ENCODE results near the gene BNC2.

The BNC2 gene

GRCh38 chr9:16396389-16396788 is 474.1 kb downstream of the BNC2 start:
- DNase-seq = no peak

DNA sequence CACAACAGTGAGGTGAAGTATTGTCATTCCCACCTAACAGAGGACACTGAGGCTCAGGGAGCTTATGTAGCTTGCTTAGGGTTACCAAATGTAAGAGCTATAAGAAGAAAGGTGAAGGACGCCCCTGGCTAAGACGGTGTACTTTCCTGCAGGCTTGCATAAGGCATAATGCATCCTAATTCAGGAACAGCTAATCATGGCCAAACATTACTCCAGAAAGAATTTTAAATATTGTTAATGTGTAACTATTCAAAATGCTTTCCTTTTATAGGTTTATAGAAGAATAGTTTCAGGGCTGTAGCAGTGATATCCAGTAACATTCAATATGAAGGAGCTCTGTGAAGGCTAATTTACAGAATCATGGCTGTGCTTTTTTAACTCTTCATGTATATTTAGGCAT is 479.1 kb downstream of the BNC2 start:
- no peak for DNase-seq

DNA sequence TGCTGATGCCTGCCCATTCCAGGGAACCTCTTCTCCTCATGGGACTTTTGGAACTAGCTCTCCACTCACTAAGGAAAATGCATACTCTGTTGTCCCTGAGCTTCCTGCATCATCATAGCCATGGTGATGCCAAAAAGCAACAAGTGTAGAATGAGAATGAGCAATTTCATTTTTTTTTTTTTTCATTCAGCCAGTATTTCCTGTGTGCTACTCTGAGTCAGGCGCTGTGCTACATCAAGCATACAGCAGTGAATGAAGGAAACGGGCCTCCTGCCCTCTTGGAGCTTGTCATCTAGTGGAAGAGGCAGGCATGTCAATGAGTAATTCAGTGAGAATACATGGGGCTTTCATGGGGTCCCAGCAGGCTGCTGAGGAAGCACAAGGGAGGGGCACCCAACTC is 483.1 kb downstream of the BNC2 start:
- DNase-seq = no peak

GRCh38 chr9:16386827-16387077 is 483.7 kb downstream of the BNC2 start:
- DNase-seq = no peak

DNA sequence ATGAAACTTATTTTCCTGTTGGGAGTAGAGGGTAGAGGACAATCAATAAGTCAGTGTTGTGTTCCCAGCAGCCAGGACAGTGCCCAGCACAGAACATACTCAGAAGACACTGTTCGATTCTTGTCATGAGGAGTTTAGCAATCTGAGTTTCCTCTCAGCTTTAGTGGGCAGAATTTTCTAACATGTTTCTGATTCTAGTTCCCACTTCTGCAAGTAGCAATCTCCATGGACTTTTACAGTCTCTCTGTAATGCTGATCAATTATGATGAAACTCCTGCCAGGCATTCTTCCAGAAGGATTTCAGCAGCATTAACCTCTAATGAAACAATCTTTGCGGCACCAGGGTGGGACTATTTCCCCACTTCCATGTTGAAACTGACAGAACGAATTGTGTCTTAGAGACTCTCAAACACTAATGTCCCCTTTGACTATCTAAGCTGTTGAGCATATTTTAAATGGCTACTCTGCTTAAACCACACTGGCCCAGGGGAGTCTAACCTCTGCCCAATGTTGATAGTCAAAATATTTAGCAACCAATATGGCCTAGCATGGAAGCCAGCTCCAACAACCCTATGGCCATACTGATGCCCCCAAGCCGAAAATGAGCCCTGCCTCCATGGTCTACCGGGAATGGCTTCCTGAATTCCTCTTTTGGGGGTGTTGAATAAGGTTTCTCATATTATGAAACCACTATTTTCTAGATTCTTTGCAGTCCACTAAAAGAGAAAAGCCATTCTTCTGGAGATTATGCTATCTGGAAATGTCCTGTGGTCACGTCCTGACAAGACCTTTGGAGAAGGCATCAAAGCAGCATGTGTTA is 484.3 kb downstream of the BNC2 start:
- DNase-seq = no peak

DNA sequence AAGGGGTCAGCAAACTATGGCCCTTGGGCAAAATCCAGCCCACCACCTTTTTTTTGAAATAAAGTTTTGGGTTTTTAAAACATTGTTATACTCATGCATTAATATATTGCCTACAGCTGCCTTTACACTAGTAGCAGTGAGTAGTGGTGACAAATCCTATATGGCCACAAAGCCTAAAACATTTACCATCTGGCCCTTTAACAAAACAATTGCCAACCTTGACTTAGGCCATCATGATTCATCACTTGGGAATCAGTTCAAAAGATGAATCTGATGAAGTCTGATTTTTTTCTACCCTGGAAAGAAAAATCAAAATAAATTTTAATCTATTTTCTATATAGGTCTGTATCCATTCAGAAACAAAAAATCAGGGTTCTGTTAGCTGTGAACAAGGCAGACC is 484.9 kb downstream of the BNC2 start:
- DNase-seq = no peak

DNA sequence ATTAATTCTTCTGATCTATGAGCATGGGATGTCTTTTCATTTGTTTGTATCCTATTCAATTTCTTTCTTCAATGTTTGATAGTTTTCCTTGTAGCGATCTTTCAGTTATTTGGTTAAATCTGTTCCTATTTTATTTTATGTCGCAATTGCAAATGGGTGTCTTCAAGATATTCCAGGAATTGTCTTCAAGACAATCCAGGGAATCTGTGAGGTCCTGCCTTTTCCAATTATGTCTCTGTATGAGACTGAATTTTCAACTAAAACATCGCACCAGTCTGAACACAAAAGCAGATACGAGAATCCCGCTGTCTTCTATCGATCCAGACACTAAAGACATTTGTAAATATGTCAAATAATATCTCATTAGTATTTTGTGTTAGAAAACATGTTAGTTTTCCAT is 485.5 kb downstream of the BNC2 start:
- no peak for DNase-seq

DNA sequence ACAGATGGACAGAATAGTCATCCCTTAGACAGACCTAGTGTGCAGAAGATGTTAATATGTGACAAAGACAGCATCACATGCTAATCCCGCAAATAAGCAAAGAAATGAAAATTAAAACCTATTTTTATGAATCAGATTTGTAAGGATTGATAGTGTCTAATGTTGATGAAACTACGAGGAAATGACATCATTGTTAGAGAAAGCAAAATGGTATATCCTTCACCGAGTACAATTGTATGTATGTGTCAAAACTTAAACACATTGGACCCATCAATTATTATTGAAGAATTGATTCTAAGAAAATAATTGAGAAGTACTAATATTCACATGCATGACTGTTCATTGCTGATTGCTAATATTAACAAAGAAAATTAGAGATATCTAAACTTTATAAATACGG is 493.2 kb downstream of the BNC2 start:
- no peak for DNase-seq

DNA sequence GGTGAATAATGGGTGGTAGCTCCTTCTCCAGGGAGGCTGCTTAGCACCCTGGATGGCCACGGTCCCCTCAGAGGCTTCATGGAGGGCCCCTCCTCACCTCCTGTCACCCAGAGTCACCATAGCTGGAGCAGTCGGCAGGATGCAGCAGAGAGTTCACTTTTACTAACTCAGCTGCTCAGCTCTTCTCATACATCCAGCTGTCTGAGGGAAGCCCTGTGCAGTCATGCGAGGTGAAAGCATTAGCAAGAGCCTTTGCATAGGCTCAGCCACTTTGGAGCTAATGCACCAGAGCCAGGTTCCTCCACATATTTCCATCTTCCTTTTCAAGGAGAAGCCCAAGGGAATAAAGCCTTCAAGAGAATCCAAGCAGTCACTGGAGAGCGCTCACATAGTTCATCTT is 499.2 kb downstream of the BNC2 start:
- DNase-seq = no peak

DNA sequence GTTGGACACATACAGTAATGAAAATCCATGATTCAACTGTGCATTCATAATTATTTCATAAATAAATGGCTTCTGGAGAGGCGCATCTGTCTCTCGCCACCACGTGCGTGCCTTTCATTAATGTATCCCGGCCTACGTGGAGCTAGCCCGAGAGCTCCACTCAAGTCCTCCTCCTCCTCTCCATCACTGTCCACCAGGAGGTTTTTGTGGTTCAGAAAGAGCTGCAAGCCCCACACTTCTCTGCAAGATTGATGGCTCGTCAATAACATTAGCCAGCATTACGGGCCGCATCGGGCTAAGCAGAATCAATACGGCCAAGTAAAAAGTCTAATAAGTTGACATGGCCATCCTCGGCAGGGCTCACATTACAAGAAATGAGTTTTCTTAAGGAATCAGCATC is 499.8 kb downstream of the BNC2 start:
- no peak for DNase-seq

- no peak for DNase-seq
These were observed 501.0 kb downstream of the BNC2 start for GRCh38 chr9:16369427-16369826.

DNA sequence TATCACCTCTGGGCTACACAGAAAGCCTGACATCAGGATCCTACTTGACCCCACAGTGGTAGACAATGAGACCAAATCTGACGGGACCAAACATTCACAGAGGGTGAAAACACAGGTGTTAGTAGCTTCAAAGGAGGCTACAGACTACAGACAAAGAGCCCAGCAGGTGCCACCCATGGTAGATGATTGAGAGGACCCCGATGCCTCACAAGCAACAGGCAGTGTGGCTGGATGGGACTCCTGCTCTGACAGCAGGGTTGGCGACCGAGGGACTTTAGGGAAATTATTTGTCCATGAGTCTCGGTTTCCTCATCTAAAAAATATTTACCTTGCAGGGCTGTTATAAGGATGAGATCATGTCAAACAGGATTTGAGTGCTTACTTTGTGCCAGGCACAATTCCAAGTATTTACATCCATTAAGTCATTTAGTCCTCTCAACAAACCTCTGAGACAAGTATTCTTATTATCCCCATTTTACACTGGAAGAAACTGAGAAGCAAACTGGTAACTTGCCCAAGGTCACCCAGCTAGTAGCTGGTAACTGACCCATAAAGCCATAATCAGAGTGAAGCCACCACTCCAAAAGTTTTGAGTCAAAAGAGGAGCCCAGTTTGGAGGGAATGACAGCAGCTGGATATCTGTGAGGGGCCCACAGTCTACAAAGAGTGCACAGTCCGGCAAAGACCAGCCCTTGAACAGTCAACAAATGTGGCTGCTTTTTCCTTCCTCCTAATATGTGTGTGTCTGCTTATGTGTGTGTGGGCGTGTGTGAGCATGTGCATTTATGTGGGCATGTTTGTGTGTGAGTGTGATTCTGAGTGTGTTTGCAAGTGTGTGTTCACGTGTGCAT is 502.0 kb downstream of the BNC2 start:
- DNase-seq = no peak

DNA sequence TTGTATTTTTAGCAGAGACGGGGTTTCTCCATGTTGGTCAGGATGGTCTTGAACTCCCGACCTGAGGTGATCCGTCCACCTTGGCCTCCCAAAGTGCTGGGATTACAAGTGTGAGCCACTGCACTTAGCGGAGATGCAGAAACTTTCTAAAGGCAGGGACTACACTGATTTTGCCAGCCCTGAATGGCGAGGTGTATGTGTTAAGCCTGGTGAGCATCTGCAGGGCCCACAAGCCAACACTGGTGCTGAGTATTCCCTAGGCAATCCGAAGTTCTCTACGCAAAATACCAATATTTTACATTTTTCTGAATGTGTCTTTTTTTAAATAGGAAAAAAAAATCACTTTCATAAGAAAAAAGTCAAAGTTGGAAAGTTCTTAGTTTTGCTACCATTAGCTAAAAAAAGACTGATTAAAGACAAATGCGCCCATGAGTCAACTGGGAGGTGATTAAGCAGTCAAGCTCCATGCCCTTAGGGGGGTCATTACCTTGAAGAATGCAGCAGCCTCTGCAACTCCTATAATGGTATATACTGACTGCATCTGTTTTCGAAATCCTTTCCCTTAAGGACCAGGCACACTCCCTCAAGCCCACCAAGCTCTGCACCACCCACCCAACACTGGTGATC is 502.8 kb downstream of the BNC2 start:
- no peak for DNase-seq

- DNase-seq = no peak
These were observed 506.1 kb downstream of the BNC2 start for GRCh38 chr9:16364347-16364746.

DNA sequence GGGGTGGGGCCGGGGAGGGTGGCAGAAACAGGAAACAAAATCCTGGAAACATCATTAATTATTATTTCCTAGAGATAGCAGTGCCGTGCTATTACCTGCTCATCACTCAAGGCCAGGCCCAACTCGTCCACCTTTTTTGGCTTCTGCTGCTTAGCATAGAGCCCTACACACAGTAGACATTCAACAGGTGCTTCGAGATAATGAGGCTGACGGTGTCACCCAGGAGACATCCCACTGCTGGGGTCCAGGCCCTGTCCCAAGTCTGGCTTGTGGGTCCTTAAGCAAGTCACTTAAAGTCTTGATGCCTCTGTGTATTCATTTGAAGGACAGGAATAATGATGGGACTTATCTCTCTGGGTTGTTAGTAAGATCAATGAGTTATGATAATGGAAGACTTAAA is 506.6 kb downstream of the BNC2 start:
- DNase-seq = no peak

GRCh38 chr9:16363073-16363781 is 507.2 kb downstream of the BNC2 start:
- DNase-seq = no peak

- no peak for DNase-seq
These were observed 508.5 kb downstream of the BNC2 start for GRCh38 chr9:16361939-16362338.

DNA sequence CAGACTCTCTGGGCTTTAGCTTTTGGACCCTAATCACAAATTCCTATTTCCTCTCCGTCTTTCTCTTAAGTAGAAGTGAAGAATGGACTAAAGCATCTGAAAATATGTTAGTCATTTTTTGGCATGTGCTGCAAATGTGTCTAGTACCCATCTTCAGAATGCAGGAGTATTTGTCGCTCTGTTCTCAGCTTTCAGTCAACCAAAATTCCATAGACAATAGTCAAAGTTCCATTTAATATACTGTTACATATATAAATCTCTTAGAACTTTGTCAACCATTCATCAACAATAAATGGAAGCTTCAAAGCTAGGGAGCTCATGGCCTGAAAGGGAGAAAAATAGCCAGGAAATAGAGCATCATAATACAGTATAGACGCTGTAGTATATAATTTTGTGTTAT is 509.4 kb downstream of the BNC2 start:
- no peak for DNase-seq

DNA sequence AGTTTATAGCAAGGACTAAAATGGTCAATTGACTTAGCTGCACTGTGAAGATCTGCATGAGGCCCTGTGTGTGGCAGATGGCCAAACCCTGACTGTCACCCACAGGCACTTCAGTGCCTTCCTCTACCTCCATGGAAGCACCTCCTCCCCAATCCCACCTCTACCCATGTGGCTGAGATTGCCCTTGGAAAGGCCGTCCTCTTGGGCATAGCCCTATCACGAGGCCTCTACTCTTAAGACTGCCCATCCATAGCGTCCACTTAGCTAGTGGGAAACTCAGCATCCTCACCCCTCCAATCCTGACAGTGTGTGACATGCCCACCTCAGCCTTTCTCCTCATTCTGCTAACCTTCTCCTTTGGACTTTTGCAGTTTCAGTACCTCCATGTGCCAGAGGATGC is 510.2 kb downstream of the BNC2 start:
- DNase-seq = no peak
